ENCODE data around the gene ANKRD45. TPM values are rescaled to one million over a fixed set of nuclear protein-coding genes. Genes with fewer than 3 reads are reported as not detected.
A peak's percentile ranks its signal among the peaks of the same experiment; 100 is the strongest.
"Not testable (repeated sequence)": the region's sequence is repeated elsewhere in the genome, so short reads cannot be mapped to it uniquely, and the experiment has no call there.

ANKRD45 gene
- total RNA-seq, 2 donors from 2014 or later: 0.34 TPM; not detected in 1

DNA sequence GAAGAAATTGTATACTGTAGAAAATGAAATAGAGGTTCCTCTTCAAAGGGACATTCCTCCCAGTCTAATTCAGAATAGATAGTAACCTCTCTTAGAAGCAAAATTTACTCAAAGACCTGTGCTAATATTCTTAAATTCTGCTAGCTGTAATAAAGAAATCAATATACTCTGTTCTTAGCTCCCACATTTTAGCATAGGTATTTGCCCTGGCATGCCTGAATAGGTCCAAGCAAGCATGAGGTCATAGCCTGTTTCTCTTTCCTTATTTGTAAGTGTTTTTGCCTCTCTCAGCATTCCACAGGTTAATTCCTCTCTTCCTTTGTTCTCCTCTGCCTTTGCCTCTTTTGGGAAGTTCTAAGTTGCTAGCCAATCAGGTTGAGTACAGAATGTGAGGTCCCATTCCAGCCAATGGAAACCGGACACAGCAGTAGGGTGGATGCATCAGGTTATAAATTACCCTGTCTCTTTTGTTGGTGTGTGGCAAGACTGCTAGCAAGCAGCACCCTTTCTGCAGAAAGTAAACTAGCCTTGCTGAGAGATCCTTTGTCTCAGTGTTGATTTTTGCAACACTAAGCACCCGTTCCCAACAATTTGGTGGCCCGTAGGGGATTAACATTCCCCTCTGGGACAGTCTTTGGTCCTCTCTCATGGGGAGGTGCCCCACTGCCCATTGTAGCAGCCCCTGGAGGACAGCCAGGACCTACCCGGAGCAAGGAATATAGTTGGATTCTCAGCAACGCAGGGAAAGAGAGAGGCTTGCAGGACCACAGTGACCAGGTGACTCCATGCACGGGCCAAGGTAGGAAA is 32.2 kb downstream of the ANKRD45 start:
- H3K4me1 Mint-ChIP-seq (ENCODE audit: low read depth); H3K9me3 Mint-ChIP-seq; H3K27me3 Mint-ChIP-seq (ENCODE audit: low read depth); H3K27ac Mint-ChIP-seq; H3K36me3 Mint-ChIP-seq (ENCODE audit: insufficient read depth in 2 of 2); H3K4me3 Mint-ChIP-seq; DNase-seq; ATAC-seq (replicated peaks in 1 of 2): not testable (repeated sequence)

DNA sequence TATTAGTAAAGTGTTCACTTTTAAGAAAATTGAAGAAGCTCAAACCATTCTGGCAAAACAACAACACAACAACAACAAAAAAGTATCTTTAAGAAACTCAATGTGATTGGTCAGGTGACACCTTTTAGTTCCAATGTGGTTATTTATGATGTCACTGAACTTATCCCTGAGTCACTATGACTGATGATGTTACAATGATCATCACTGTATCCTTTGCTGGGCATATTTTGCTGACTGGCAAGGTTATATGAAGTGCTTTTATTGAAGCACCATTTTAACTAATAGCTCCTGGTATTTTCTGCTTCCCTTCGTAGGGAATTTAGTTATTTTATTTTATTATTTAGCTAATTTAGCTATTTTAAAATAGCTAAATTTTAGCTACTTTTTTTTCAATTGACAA is 34.5 kb downstream of the ANKRD45 start, which contains the start of gene TEX50:
Gene TEX50, plus strand, starts transcription at position 223 of the 400 bp plus-strand sequence. CDS start 184 bp downstream, outside the sequence.
- H3K27me3 Mint-ChIP-seq (ENCODE audit: low read depth): peaks cover 13% of the 10 kb centered on the region
- H3K36me3 Mint-ChIP-seq (ENCODE audit: insufficient read depth in 2 of 2): peaks cover 2 to 4% of the 10 kb centered on the region in 2 donors
- ATAC-seq (replicated peaks in 1 of 2) (no peak), DNase-seq (no peak)
- H3K4me3 Mint-ChIP-seq: no peak within 1 kb of the TSS
- no peak within 1 kb of the TSS for H3K27ac Mint-ChIP-seq
- H3K9me3 Mint-ChIP-seq: peaks cover 0 to 5% of the 10 kb centered on the region in 2 donors
- no peaks in the 10 kb centered on the region for H3K4me1 Mint-ChIP-seq (ENCODE audit: low read depth)

DNA sequence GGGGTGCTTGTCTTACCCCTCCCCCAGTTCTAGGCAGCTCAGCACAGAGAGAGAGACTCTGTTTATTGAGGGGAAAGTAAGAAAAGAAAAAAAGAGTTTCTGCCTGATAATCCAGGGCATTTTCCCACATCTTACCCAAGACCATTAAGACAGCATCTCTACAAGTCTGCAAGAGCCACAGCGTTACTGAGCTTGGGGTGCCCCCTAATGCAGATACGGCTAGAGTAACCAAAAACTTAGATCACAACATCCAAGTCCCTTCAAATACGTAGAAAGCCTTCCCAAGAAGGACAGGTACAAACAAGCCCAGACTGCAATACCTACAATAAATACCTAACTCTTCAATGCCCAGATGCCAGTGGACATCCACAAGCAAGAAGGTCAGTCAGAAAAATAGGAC is 40.8 kb downstream of the ANKRD45 start:
- ATAC-seq (replicated peaks in 1 of 2): no peak
- Mint-ChIP-seq H3K4me1 (ENCODE audit: low read depth) (no peaks in the 10 kb centered on the region), H3K36me3 (ENCODE audit: insufficient read depth in 2 of 2) (no peaks in the 10 kb centered on the region), H3K27me3 (ENCODE audit: low read depth) (peaks cover 7% of the 10 kb centered on the region), H3K27ac (no peak overlapping the region), H3K4me3 (no peak overlapping the region), H3K9me3 (no peaks in the 10 kb centered on the region)
- DNase-seq: no peak

DNA sequence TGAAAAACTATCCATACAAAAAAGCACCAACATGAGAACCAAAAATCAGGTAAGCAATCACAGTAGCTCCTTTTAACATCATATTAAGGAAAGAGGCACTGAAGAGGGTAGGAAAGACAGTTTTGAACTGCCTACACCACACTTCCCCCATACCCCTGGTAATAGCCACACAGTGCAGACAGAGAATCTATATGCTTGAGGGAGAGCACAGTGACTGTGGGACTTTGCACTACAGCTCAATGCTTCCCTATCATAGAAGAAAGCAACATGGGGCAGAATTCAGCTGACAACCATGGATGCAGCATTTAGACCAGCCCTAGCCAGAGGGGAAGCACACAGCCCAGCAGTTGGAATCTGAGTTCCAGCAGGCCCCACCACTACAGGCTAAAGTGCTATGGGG is 42.4 kb downstream of the ANKRD45 start:
- H3K36me3 Mint-ChIP-seq (ENCODE audit: insufficient read depth in 2 of 2): peaks cover 0 to 3% of the 10 kb centered on the region in 2 donors
- H3K27me3 Mint-ChIP-seq (ENCODE audit: low read depth): peaks cover 2% of the 10 kb centered on the region
- H3K27ac Mint-ChIP-seq: no peak overlapping the region
- H3K4me1 Mint-ChIP-seq (ENCODE audit: low read depth): no peaks in the 10 kb centered on the region
- peaks cover 0 to 3% of the 10 kb centered on the region in 2 donors for H3K9me3 Mint-ChIP-seq
- ATAC-seq (replicated peaks in 1 of 2): no peak
- H3K4me3 Mint-ChIP-seq: no peak overlapping the region
- DNase-seq: no peak

DNA sequence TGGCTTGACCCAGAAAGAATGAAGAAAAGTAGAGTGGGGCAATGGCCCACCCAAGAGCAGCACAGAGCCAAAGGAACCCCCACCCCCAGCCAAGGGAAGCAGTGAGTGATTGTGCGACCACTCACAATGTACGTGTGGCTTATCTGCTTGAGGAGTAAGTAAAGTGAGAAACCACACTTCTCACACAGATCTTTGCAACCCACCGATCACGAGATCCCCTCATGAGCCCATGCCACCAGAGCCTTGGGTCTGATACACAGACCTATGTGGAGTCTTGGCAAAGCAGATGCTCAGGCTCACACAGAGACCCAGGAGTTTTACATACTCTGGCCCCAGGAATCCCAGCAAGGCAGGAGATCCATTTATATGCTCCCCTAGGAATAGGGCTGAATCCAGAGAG is 52.8 kb downstream of the ANKRD45 start:
- Mint-ChIP-seq H3K4me1 (ENCODE audit: low read depth) (no peaks in the 10 kb centered on the region), H3K4me3 (no peak overlapping the region), H3K36me3 (ENCODE audit: insufficient read depth in 2 of 2) (peaks cover 9 to 16% of the 10 kb centered on the region in 2 donors), H3K27ac (no peak overlapping the region), H3K27me3 (ENCODE audit: low read depth) (peaks cover 9% of the 10 kb centered on the region), H3K9me3 (peaks cover 14 to 20% of the 10 kb centered on the region in 2 donors)
- ATAC-seq (replicated peaks in 1 of 2) (no peak), DNase-seq (no peak)

DNA sequence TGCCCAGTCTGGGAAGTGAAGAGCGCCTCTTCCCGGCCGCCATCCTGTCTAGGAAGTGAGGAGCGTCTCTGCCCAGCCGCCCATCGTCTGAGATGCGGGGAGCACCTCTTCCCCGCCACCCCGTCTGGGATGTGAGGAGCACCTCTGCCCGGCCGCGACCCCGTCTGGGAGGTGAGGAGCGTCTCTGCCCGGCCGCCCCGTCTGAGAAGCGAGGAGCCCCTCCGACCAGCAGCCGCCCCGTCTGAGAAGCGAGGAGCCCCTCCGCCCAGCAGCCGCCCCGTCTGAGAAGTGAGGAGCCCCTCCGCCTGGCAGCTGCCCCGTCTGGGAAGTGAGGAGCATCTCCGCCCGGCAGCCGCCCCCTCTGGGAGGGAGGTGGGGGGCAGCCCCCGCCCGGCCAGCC is 56.6 kb downstream of the ANKRD45 start:
- not testable (repeated sequence) for H3K4me1 Mint-ChIP-seq (ENCODE audit: low read depth); H3K9me3 Mint-ChIP-seq; H3K27me3 Mint-ChIP-seq (ENCODE audit: low read depth); H3K36me3 Mint-ChIP-seq (ENCODE audit: insufficient read depth in 2 of 2); H3K4me3 Mint-ChIP-seq; DNase-seq; ATAC-seq (replicated peaks in 1 of 2); H3K27ac Mint-ChIP-seq

DNA sequence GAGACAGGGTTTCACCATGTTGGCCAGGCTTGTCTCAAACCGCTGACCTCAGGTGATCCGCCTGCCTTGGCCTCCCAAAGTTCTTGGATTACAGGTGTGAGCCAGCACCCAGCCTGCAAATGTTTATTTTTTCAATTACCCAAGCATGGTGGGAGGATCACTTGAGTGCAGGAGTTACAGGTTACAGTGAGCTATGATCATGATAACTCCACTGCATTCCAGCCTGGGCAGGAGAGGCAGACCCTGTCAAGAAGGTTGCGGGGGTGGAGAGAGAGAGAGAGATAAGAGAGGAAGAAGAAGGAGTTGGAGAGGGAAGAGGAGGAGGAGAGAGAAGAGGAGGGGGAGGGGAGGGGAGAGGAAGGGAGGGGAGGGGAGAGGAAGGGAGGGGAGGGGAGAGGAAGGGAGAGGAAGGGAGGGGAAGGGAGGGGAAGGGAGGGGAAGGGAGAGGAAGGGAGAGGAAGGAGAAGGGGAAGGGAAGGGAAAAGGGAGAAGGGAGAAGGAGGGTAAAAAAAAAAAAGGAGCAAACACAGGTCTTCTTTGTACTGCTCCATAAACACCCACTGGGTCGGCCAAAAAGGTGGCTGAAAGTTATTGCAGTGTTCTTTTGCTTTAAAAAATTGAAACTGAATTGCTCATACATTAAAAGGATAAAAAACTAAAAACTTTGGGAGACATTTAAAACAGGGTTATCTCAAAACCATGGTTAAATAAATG is 61.0 kb downstream of the ANKRD45 start:
- H3K27me3 Mint-ChIP-seq (ENCODE audit: low read depth): peaks cover 5% of the 10 kb centered on the region
- peaks cover 0 to 2% of the 10 kb centered on the region in 2 donors for H3K9me3 Mint-ChIP-seq
- no peaks in the 10 kb centered on the region for H3K4me1 Mint-ChIP-seq (ENCODE audit: low read depth)
- H3K27ac Mint-ChIP-seq: no peak overlapping the region
- peaks cover 2% of the 10 kb centered on the region in 2 donors for H3K36me3 Mint-ChIP-seq (ENCODE audit: insufficient read depth in 2 of 2)
- DNase-seq (no peak), ATAC-seq (replicated peaks in 1 of 2) (no peak)
- H3K4me3 Mint-ChIP-seq: no peak overlapping the region

DNA sequence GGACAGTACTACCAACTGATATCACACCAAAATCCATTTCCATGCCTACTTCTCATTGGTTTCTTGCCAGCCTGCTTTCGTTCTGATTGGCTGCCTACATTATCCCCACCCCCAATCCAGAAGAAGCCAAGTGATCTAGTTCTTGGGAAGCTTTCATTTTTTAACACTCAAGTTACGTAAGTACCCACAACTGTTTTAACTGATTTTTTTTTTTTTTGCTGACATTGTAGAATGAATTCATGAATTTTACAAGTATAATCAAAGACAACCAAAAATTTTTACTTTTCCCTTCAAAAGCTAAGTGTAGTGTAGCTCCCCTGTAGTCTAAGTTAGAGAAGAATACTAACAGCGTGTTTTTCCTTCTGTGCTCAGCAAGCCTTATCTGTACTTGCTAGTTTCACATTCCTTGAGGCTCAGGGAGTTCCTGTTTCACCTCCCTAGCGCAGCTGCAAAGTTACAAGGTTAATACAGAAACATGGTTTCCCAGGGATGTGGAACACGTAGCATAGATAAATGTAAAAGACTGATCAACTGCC is 66.5 kb downstream of the ANKRD45 start, which contains the start of gene SLC9C2:
Gene SLC9C2, minus strand, starts transcription at position 17 of the 536 bp plus-strand sequence. CDS start 1,296 bp downstream, outside the sequence.
- H3K4me1 Mint-ChIP-seq (ENCODE audit: low read depth): no peaks in the 10 kb centered on the region
- H3K27ac Mint-ChIP-seq: no peak within 1 kb of the TSS
- no peak within 1 kb of the TSS for H3K4me3 Mint-ChIP-seq
- H3K9me3 Mint-ChIP-seq: no peaks in the 10 kb centered on the region
- H3K36me3 Mint-ChIP-seq (ENCODE audit: insufficient read depth in 2 of 2): peaks cover 0 to 2% of the 10 kb centered on the region in 2 donors
- H3K27me3 Mint-ChIP-seq (ENCODE audit: low read depth): peaks cover 5% of the 10 kb centered on the region
- DNase-seq: no peak
- no peak for ATAC-seq (replicated peaks in 1 of 2)

DNA sequence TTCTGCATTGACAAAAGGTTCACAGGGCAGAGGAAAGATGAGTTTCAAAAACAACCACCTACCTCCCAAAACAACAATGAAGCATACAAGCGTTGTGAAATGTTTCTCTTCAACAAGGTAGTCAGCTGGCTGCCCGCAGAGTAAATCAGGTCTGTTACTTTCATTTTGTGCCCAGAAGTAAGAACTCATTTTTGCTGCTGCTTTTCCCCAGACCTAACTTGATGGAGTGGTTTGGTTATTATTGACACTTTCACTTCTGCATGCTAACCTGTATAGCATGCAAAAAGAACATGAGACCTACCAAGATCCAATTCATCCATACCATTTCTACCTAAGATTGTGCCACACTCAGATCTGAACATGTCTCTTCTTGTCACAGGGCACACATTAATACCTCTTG is 68.1 kb downstream of the ANKRD45 start:
- no peaks in the 10 kb centered on the region for H3K9me3 Mint-ChIP-seq
- H3K36me3 Mint-ChIP-seq (ENCODE audit: insufficient read depth in 2 of 2): peaks cover 0 to 2% of the 10 kb centered on the region in 2 donors
- DNase-seq (no peak), ATAC-seq (replicated peaks in 1 of 2) (no peak)
- no peaks in the 10 kb centered on the region for H3K4me1 Mint-ChIP-seq (ENCODE audit: low read depth)
- H3K27me3 Mint-ChIP-seq (ENCODE audit: low read depth): peaks cover 5% of the 10 kb centered on the region
- H3K27ac Mint-ChIP-seq: no peak overlapping the region
- peak overlapping the region in 1 of 2 donors; percentile 14 for H3K4me3 Mint-ChIP-seq

DNA sequence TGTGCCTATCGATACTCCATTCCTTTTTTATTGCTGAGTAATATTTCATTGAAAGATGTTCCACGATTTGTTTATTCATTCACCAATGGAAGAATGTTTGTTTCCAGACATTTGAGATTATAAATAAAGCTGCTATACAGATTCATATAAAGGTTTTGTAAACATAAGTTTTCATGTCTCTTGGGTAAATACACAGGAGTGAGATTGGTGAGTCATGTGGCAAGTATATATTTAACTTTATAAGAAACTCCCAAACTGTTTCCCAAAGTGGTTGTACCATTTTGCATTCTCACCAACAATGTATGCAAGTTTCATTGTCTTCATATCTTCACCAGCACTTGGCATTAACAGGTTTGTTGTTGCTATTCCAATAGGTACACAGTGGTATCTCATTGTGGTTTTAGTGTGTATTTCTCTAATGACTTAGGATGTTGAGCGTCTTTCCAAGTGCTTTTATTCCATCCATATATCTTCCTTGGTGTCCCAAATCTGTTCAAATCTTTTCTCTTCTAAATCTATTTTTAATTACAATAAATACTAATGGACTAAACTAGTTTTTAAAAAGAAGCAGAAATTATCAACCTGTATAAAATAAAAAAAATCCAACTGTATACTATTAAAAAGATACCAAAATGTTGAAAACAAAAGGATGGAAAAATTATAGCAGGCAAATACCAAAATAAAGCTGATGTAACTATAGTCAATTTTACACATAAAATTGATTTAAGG is 73.4 kb downstream of the ANKRD45 start:
- Mint-ChIP-seq H3K4me3 (no peak overlapping the region), H3K36me3 (ENCODE audit: insufficient read depth in 2 of 2) (no peaks in the 10 kb centered on the region), H3K4me1 (ENCODE audit: low read depth) (no peaks in the 10 kb centered on the region), H3K27me3 (ENCODE audit: low read depth) (no peaks in the 10 kb centered on the region), H3K27ac (no peak overlapping the region), H3K9me3 (no peaks in the 10 kb centered on the region)
- ATAC-seq (replicated peaks in 1 of 2): no peak
- no peak for DNase-seq

DNA sequence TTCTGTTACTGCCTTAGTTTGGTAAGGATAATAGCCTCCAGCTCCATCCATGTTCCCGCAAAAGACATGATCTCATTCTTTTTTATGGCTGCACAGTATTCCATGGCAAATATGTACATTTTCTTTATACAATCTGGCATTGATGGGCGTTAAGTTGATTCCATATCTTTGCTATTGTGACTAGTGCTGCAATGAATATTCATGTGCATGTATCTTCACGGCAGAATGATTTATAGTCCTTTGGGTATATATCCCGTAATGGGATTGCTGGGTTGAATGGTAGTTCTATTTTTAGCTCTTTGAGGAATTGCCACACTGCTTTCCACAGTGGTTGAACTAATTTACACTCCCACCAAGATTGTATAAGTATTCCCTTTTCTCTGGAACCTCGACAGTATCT is 78.5 kb downstream of the ANKRD45 start:
- ATAC-seq (replicated peaks in 1 of 2); H3K9me3 Mint-ChIP-seq; DNase-seq; H3K36me3 Mint-ChIP-seq (ENCODE audit: insufficient read depth in 2 of 2); H3K4me1 Mint-ChIP-seq (ENCODE audit: low read depth); H3K4me3 Mint-ChIP-seq; H3K27ac Mint-ChIP-seq; H3K27me3 Mint-ChIP-seq (ENCODE audit: low read depth): not testable (repeated sequence)

DNA sequence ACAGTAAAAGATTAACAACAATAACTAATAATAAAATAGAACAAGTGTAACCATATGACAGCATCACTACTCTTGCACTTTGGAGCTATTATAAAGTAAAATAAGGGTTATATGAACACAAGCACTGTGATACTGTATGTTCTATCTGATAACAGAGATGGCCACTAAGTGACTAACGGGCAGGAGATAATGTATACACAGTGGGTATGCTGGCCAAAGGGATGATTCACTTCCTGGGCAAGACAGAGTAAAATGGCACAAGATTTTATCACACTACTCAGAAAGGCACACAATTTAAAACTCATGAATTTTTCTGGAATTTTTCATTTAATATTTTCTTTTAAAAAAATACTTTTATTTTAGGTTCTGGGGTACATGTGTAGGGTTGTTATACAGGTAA is 79.1 kb downstream of the ANKRD45 start:
- no peaks in the 10 kb centered on the region for H3K27me3 Mint-ChIP-seq (ENCODE audit: low read depth)
- no peak overlapping the region for H3K4me3 Mint-ChIP-seq
- no peaks in the 10 kb centered on the region for H3K9me3 Mint-ChIP-seq
- no peak overlapping the region for H3K27ac Mint-ChIP-seq
- ATAC-seq (replicated peaks in 1 of 2): no peak
- no peaks in the 10 kb centered on the region for H3K4me1 Mint-ChIP-seq (ENCODE audit: low read depth)
- H3K36me3 Mint-ChIP-seq (ENCODE audit: insufficient read depth in 2 of 2): no peaks in the 10 kb centered on the region
- no peak for DNase-seq
